ENCODE data around the gene ETV1.
A peak's percentile ranks its signal among the peaks of the same experiment; 100 is the strongest.

Gene ETV1

DNA sequence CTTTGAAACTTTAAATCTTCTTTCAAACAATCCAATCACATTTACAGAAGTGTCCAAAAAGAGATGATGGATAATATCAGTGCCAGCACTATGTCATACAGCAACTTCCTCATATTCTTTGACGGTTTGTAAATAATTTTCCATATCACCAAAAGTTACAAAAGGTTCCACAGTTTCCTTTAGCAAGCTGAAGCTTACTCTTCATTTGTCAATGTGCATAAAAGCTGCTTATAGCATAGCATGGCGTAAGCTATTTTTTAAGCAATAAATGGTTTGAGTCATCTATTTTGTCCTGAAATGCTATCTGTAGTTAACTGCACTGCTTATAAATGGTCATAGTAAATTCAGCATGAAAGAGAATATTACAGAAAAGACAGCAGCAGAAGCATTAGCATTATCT, 95.1 kb downstream of the ETV1 start:
- TF ChIP-seq, protein P1, sequence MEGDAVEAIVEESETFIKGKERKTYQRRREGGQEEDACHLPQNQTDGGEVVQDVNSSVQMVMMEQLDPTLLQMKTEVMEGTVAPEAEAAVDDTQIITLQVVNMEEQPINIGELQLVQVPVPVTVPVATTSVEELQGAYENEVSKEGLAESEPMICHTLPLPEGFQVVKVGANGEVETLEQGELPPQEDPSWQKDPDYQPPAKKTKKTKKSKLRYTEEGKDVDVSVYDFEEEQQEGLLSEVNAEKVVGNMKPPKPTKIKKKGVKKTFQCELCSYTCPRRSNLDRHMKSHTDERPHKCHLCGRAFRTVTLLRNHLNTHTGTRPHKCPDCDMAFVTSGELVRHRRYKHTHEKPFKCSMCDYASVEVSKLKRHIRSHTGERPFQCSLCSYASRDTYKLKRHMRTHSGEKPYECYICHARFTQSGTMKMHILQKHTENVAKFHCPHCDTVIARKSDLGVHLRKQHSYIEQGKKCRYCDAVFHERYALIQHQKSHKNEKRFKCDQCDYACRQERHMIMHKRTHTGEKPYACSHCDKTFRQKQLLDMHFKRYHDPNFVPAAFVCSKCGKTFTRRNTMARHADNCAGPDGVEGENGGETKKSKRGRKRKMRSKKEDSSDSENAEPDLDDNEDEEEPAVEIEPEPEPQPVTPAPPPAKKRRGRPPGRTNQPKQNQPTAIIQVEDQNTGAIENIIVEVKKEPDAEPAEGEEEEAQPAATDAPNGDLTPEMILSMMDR (IDR thresholded peaks at IDR 0.05; ENCODE audit: insufficient read depth, low read length): no peak
- peak; percentile 34; the same call in 1 of the 2 replicates for TF ChIP-seq SPI1 (IDR thresholded peaks at IDR 0.05; ENCODE audit: borderline replicate concordance, low read depth)
- no peak for TF ChIP-seq GABPA (IDR thresholded peaks at IDR 0.05; ENCODE audit: low read depth)
- DNase-seq (ENCODE audit: low read depth in 1 of 2, low spot score in 1 of 2): peak in 1 of 2 experiments; percentile 21
- peak overlapping the region; percentile 10; the same call in 1 of the 2 replicates for H3K27ac ChIP-seq (replicated peaks)

DNA sequence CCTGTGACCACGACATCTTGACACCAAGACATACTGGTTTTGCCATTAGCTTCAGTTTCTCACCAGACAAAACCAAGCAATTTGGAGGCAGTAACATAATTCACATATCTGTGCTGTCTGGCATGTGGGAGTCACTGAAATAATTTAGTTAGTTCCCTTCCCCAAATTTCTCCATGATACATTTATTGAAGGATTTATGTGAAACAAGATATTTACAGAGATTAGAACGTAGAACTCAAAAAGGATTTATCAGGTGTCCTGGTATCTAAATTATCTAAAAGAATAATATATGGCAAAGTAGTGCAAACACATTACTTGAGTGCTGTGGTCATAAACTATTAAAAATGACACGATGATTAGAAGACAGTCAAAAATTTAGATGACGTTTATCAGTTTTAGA, 98.7 kb downstream of the ETV1 start:
- Histone ChIP-seq H3K27ac (replicated peaks) (no peak overlapping the region), H3K4me3 (replicated peaks; ENCODE audit: insufficient read depth, low read length) (no peak overlapping the region), H3K27me3 (ENCODE audit: insufficient read depth, poor library complexity, severe bottlenecking) (no peaks in the 10 kb centered on the region)
- TF ChIP-seq SPI1 (IDR thresholded peaks at IDR 0.05; ENCODE audit: borderline replicate concordance, low read depth) (no peak), GABPA (IDR thresholded peaks at IDR 0.05; ENCODE audit: low read depth) (no peak), POLR2AphosphoS5 (IDR thresholded peaks at IDR 0.05; ENCODE audit: low read depth) (no peak)
- TF ChIP-seq, protein P1 (IDR thresholded peaks at IDR 0.05; ENCODE audit: insufficient read depth, low read length): no peak
- TF ChIP-seq, protein P2, sequence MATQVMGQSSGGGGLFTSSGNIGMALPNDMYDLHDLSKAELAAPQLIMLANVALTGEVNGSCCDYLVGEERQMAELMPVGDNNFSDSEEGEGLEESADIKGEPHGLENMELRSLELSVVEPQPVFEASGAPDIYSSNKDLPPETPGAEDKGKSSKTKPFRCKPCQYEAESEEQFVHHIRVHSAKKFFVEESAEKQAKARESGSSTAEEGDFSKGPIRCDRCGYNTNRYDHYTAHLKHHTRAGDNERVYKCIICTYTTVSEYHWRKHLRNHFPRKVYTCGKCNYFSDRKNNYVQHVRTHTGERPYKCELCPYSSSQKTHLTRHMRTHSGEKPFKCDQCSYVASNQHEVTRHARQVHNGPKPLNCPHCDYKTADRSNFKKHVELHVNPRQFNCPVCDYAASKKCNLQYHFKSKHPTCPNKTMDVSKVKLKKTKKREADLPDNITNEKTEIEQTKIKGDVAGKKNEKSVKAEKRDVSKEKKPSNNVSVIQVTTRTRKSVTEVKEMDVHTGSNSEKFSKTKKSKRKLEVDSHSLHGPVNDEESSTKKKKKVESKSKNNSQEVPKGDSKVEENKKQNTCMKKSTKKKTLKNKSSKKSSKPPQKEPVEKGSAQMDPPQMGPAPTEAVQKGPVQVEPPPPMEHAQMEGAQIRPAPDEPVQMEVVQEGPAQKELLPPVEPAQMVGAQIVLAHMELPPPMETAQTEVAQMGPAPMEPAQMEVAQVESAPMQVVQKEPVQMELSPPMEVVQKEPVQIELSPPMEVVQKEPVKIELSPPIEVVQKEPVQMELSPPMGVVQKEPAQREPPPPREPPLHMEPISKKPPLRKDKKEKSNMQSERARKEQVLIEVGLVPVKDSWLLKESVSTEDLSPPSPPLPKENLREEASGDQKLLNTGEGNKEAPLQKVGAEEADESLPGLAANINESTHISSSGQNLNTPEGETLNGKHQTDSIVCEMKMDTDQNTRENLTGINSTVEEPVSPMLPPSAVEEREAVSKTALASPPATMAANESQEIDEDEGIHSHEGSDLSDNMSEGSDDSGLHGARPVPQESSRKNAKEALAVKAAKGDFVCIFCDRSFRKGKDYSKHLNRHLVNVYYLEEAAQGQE (IDR thresholded peaks at IDR 0.05; ENCODE audit: insufficient replicate concordance, low read depth): no peak
- DNase-seq (ENCODE audit: low read depth in 1 of 2, low spot score in 1 of 2): no peak

More for the DNA sequence above, 95.1 kb downstream of the ETV1 start:
- Histone ChIP-seq H3K27me3 (ENCODE audit: insufficient read depth, poor library complexity, severe bottlenecking) (no peaks in the 10 kb centered on the region), H3K4me3 (replicated peaks; ENCODE audit: insufficient read depth, low read length) (no peak overlapping the region)

DNA sequence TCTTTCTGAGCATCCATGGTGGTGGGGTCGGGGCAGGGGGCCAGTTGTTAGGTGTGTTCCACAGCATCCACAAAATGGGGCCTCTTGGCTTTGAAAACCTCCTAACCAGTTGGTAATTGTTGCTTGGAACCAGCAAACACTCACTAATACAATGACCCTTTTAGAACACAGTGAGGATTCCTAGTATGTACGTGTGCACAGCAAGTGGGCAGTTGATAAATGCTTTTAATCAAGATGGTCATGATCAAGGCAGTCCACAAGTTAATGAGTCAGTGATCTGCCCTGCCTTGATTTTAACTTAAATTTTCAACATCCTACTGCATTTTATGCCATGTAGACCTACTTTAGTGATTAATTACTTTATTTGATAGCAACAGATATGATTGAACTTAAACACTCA, 103.1 kb downstream of the ETV1 start:
- Histone ChIP-seq H3K27me3 (ENCODE audit: insufficient read depth, poor library complexity, severe bottlenecking) (no peaks in the 10 kb centered on the region), H3K4me3 (replicated peaks; ENCODE audit: insufficient read depth, low read length) (no peak overlapping the region), H3K27ac (replicated peaks) (no peak overlapping the region)
- TF ChIP-seq GABPA (IDR thresholded peaks at IDR 0.05; ENCODE audit: low read depth) (no peak), POLR2AphosphoS5 (IDR thresholded peaks at IDR 0.05; ENCODE audit: low read depth) (no peak), SPI1 (IDR thresholded peaks at IDR 0.05; ENCODE audit: borderline replicate concordance, low read depth) (no peak)
- TF ChIP-seq, protein P1 (IDR thresholded peaks at IDR 0.05; ENCODE audit: insufficient read depth, low read length): no peak
- TF ChIP-seq, protein P2 (IDR thresholded peaks at IDR 0.05; ENCODE audit: insufficient replicate concordance, low read depth): no peak
- no peak for DNase-seq (ENCODE audit: low read depth in 1 of 2, low spot score in 1 of 2)

DNA sequence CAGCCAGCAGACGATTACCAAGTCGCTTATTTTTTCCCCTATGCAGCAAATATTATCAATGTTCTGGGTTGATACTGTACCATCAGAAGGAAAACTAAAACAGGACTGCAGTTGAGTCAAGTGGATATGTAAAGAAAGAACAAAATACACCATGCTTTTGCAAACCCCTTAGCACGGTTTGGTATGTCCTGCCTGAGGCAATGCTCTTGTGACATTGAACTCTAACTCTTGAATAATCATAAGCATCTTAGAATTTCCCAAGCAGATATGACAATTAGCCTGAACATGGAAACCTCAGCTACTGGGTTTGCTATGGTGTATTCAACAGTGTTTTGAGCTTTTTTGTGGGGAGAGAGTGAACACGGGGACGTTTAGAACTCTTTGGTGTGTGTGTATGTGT, 107.4 kb downstream of the ETV1 start:
- Histone ChIP-seq H3K27me3 (ENCODE audit: insufficient read depth, poor library complexity, severe bottlenecking) (peaks cover 2% of the 10 kb centered on the region), H3K27ac (replicated peaks) (no peak overlapping the region)
- DNase-seq (ENCODE audit: low read depth in 1 of 2, low spot score in 1 of 2): no peak

More for the DNA sequence above, 107.4 kb downstream of the ETV1 start:
- H3K4me3 ChIP-seq (replicated peaks; ENCODE audit: insufficient read depth, low read length): no peak overlapping the region
- TF ChIP-seq GABPA (IDR thresholded peaks at IDR 0.05; ENCODE audit: low read depth) (no peak), POLR2AphosphoS5 (IDR thresholded peaks at IDR 0.05; ENCODE audit: low read depth) (no peak), SPI1 (IDR thresholded peaks at IDR 0.05; ENCODE audit: borderline replicate concordance, low read depth) (no peak)
- TF ChIP-seq, protein P2 (IDR thresholded peaks at IDR 0.05; ENCODE audit: insufficient replicate concordance, low read depth): no peak
- TF ChIP-seq, protein P1 (IDR thresholded peaks at IDR 0.05; ENCODE audit: insufficient read depth, low read length): no peak
